ENCODE measurements around the gene COMMD10. TPM values are rescaled to one million over a fixed set of nuclear protein-coding genes. Genes with fewer than 3 reads are reported as not detected.

The COMMD10 gene
- total and polyA plus RNA-seq, 5 experiments from 2014 or later: 24.3 to 35.3 (median 31.7) TPM

- POLR2A ChIA-PET: no interaction called here
- Mint-ChIP-seq H3K27me3 (no peaks in the 10 kb centered on the region), H3K27ac (peak overlapping the region in 1 of 10 donors; percentile 23), H3K9me3 (peaks cover 0 to 9% (median 0%) of the 10 kb centered on the region in 9 donors), H3K4me3 (no peak overlapping the region), H3K36me3 (peaks cover 14 to 25% (median 22%) of the 10 kb centered on the region in 3 donors), H3K4me1 (peaks cover 11 to 25% (median 17%) of the 10 kb centered on the region in 4 donors)
- DNase-seq (no peak), ATAC-seq (no peak)
Observed at GRCh38 chr5:116154252-116154651, 69.4 kb downstream of the COMMD10 start.

DNA sequence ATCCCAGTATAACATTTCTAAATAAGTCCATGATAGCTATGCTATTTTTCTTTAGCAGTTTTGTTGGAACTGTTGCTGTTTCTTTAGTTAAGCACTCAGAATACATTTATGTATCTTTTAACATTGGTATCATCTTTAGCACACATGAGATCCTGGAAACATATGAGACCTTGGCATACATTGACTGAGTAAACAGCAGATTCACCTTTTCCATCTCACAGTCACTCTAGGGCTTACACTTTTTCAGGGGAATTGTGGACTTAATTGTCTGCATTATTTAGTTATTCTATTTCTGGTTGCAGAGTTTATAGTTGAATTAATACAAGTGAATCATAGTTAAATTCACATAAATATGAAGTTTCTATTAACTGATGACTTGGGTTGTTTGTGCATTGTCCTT is 70.1 kb downstream of the COMMD10 start:
- no peak overlapping the region for H3K27ac Mint-ChIP-seq

DNA sequence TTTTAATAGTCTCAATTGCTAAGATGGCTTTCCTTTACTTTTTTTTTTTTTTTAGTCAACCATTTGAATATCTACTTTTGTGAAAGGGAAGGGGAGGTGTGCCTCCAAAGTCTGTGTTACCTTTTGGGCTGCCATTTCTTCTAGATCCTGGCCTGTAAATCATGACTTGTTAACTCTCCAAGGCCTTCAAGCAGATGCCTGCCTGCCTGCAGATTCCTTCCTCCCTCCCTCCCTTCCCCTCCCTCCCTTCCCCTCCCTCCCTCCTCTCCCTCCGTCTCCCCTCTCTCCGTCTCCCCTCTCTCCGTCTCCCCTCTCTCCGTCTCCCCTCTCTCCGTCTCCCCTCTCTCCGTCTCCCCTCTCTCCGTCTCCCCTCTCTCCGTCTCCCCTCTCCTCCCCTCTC is 73.1 kb downstream of the COMMD10 start:
- ATAC-seq: no peak
- POLR2A ChIA-PET: no interaction called here

More for the DNA sequence above, 70.1 kb downstream of the COMMD10 start:
- Mint-ChIP-seq H3K4me3 (no peak overlapping the region), H3K36me3 (peaks cover 16 to 26% (median 26%) of the 10 kb centered on the region in 3 donors), H3K4me1 (peaks cover 11 to 32% (median 17%) of the 10 kb centered on the region in 4 donors), H3K9me3 (peaks cover 0 to 9% (median 0%) of the 10 kb centered on the region in 9 donors), H3K27me3 (no peaks in the 10 kb centered on the region)
- ATAC-seq (no peak), DNase-seq (no peak)
- POLR2A ChIA-PET: no interaction called here

DNA sequence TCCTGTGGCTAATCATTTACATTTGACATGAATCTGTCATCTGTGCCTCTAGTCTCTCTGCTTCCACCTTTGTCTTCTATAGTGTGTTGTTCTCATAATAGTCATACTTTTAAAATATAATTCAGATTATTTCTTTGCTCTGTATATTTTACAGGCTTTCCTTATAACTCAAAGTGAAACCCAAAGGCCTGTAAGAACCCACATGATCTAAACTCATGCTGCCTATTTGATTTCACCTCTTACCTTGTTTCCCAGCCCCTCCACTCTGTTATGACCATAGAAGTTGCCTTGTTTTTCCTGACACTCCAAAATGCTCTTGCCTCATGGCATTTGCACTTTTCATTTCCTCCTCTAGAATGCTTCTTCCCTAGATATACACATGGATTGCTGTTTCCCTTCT is 74.2 kb downstream of the COMMD10 start:
- no peak for ATAC-seq
- H3K27ac Mint-ChIP-seq: peak overlapping the region in 1 of 10 donors; percentile 33
- H3K36me3 Mint-ChIP-seq: peaks cover 15 to 18% (median 15%) of the 10 kb centered on the region in 3 donors
- H3K4me3 Mint-ChIP-seq: no peak overlapping the region
- peaks cover 4 to 30% (median 10%) of the 10 kb centered on the region in 4 donors for H3K4me1 Mint-ChIP-seq
- no peak for DNase-seq
- H3K9me3 Mint-ChIP-seq: no peaks in the 10 kb centered on the region
- H3K27me3 Mint-ChIP-seq: no peaks in the 10 kb centered on the region
- POLR2A ChIA-PET: no interaction called here

More for the DNA sequence above, 73.1 kb downstream of the COMMD10 start:
- Mint-ChIP-seq H3K4me1 (peaks cover 4 to 36% (median 12%) of the 10 kb centered on the region in 4 donors), H3K36me3 (peaks cover 18 to 21% (median 21%) of the 10 kb centered on the region in 3 donors), H3K4me3 (no peak overlapping the region), H3K27ac (no peak overlapping the region), H3K27me3 (no peaks in the 10 kb centered on the region), H3K9me3 (no peaks in the 10 kb centered on the region)
- DNase-seq: no peak

DNA sequence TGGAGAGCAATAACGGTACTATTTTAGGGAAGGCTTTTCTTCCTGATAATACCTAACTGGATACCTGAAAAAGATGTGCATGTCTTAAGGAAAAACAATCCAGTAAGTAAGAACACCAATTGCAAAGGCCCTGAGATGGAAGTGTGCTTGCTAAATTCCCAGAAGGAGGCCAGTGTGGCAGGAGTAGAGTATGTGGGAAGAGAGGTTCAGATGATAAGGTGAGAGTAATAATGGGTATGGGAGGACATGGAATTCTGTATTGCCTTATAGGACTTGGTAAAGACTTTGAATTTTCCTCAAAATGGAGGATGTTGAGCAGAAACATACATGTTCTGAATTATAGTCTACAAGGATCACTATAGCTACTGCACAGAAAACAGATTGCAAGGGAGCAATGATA is 89.3 kb downstream of the COMMD10 start:
- Mint-ChIP-seq H3K4me3 (no peak overlapping the region), H3K4me1 (peaks cover 0 to 5% (median 1%) of the 10 kb centered on the region in 4 donors), H3K27me3 (no peaks in the 10 kb centered on the region), H3K27ac (no peak overlapping the region), H3K36me3 (peaks cover 13 to 34% (median 20%) of the 10 kb centered on the region in 3 donors), H3K9me3 (peaks cover 3 to 19% (median 10%) of the 10 kb centered on the region in 9 donors)
- no peak for DNase-seq
- POLR2A ChIA-PET: no interaction called here
- no peak for ATAC-seq

DNA sequence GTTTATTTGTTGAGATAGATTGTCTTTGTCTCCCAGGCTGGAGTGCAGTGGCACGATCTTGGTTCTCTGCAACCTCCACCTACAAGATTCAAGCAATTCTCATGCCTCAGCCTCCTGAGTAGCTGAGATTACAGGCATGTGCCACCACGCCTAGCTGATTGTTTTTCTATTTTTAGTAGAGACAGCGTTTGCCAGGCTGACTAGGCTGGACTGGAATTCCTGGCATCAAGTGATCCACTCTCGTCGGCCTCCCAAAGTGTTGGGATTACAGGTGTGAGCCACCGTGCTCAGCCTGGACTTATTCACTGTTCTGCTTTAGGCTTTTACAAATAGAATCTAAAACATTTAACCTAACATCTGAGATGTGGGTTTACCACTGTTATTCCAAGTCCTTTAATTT is 91.3 kb downstream of the COMMD10 start:
- Mint-ChIP-seq H3K27me3 (no peaks in the 10 kb centered on the region), H3K9me3 (peaks cover 0 to 9% (median 4%) of the 10 kb centered on the region in 9 donors), H3K27ac (no peak overlapping the region), H3K4me3 (no peak overlapping the region), H3K36me3 (peaks cover 15 to 22% (median 20%) of the 10 kb centered on the region in 3 donors), H3K4me1 (peaks cover 0 to 5% (median 1%) of the 10 kb centered on the region in 4 donors)
- ATAC-seq (no peak), DNase-seq (no peak)
- POLR2A ChIA-PET: no interaction called here

DNA sequence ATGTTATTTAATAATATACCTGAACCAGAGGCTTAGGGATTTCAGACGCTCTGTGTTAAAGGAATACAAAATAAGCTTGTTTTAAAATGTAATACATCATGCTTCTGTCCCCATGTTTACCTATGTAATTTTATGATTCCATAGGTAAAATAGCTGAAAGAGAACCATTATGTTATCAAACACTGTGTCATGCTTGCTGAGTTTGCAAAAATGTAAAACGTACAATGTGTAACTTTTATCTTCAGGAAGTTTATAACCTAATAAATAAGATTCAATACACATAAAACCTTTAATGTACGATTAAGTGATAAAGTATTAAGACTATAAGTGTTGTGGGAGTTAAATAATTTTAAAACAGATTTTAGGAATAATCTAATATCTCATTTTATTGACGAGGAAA is 94.1 kb downstream of the COMMD10 start:
- Mint-ChIP-seq H3K36me3 (peaks cover 9 to 20% (median 16%) of the 10 kb centered on the region in 3 donors), H3K27me3 (no peaks in the 10 kb centered on the region), H3K4me3 (no peak overlapping the region), H3K4me1 (peaks cover 0 to 6% (median 1%) of the 10 kb centered on the region in 4 donors), H3K27ac (no peak overlapping the region), H3K9me3 (peaks cover 0 to 5% (median 2%) of the 10 kb centered on the region in 9 donors)
- ATAC-seq (no peak), DNase-seq (no peak)
- POLR2A ChIA-PET: no interaction called here

GRCh38 chr5:116209166-116209565 is 124.3 kb downstream of the COMMD10 start:
- no peaks in the 10 kb centered on the region for H3K9me3 Mint-ChIP-seq
- POLR2A ChIA-PET: no interaction called here
- no peak overlapping the region for H3K4me3 Mint-ChIP-seq
- ATAC-seq: no peak
- DNase-seq: no peak
- H3K36me3 Mint-ChIP-seq: peaks cover 0 to 16% (median 0%) of the 10 kb centered on the region in 3 donors
- H3K27me3 Mint-ChIP-seq: no peaks in the 10 kb centered on the region
- H3K4me1 Mint-ChIP-seq: peaks cover 0 to 2% (median under 1%) of the 10 kb centered on the region in 4 donors
- no peak overlapping the region for H3K27ac Mint-ChIP-seq

DNA sequence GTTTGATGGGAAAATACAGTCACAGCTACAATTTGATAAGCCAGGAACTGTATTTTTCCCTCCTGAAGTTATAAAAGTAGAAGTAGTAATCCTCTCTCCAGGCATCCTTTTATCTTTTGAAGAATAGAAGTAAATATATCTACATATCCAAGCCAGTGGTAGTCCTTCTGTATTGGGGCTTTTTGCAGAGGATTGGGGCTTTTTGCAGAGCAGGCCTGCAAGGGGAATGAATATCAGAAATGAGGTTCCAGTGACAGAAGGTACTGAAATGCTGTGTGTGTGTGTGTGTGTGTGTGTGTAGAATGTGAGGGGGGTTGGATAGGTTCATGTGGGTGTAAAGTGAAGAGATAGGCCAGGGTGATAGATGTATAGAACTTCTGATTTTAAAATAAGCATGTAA is 127.4 kb downstream of the COMMD10 start:
- no peak overlapping the region for H3K27ac Mint-ChIP-seq
- H3K9me3 Mint-ChIP-seq: peaks cover 0 to 2% (median 0%) of the 10 kb centered on the region in 9 donors
- ATAC-seq (no peak), DNase-seq (no peak)
- H3K27me3 Mint-ChIP-seq: no peaks in the 10 kb centered on the region
- POLR2A ChIA-PET: no interaction called here
- peaks cover 0 to 2% (median under 1%) of the 10 kb centered on the region in 4 donors for H3K4me1 Mint-ChIP-seq
- peaks cover 0 to 5% (median 3%) of the 10 kb centered on the region in 3 donors for H3K36me3 Mint-ChIP-seq
- no peak overlapping the region for H3K4me3 Mint-ChIP-seq

DNA sequence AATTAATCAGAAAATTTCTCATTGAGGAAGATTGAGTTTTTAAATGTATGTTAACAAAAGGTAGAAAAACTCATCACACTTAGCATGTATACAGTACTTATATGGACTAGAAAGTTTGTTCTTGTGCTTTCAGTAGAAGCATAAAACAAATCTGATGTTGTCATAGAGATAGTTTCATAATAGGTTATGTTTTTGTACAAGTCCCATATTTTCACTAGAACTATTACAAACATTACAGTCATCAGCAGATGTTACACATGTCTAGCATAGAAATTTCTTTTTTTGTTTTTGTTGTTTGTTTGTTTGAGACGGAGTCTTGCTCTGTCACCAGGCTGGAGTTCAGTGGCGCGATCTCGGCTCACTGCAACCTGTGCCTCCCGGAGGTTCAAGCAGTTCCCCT is 131.4 kb downstream of the COMMD10 start:
- no peak for DNase-seq
- Mint-ChIP-seq H3K27me3 (no peaks in the 10 kb centered on the region), H3K9me3 (peaks cover 0 to 5% (median 2%) of the 10 kb centered on the region in 9 donors), H3K4me3 (no peak overlapping the region), H3K36me3 (peaks cover 3 to 16% (median 12%) of the 10 kb centered on the region in 3 donors), H3K4me1 (peaks cover 0 to 3% (median 0%) of the 10 kb centered on the region in 4 donors), H3K27ac (no peak overlapping the region)
- POLR2A ChIA-PET: interaction anchor here (0.7 kb wide), 1 partner anchor 246 kb away, joined by 3 read pairs; no protein-coding TSS in a partner anchor
- no peak for ATAC-seq

DNA sequence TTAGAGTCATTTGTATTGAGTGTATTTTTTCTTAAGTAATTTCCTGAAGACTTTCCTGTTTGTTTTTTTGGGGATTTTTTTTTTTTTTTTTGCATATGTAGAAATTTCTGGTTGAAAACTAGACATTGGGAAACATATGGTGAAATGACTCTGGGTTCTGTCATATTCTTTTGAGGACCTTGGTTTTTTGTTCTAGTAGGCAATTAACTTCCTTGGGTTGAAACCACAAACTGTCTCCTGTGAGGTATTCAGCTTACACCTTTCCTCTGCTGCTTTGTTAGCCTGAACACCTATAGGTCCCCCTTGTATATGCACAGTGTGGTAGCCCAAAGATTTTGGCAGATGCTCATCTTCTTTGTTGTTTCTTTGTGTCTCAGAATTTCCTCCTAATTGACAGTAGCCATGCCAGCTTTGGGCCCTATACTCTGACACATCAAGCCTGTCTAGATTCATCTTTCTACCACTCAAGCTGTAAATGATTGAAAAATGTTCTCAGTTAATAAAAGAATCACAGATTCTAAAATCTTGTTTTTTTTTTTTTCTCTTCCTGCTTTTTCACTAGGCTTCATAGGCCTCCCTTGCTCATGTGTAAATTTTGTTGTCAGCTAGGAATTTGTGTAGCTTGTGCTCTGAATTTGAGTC is 140.6 kb downstream of the COMMD10 start:
- H3K27ac Mint-ChIP-seq: peak overlapping the region in 1 of 10 donors; percentile 10
- DNase-seq: no peak
- peaks cover 8 to 15% (median 10%) of the 10 kb centered on the region in 4 donors for H3K4me1 Mint-ChIP-seq
- no peak for ATAC-seq
- POLR2A ChIA-PET: no interaction called here
- H3K36me3 Mint-ChIP-seq: peaks cover 41 to 69% (median 51%) of the 10 kb centered on the region in 3 donors
- H3K4me3 Mint-ChIP-seq: peak overlapping the region in 1 of 10 donors; percentile 3
- peaks cover 2 to 35% (median 12%) of the 10 kb centered on the region in 9 donors for H3K9me3 Mint-ChIP-seq
- H3K27me3 Mint-ChIP-seq: no peaks in the 10 kb centered on the region

GRCh38 chr5:116229131-116229689 is 144.4 kb downstream of the COMMD10 start:
- Mint-ChIP-seq H3K27ac (no peak overlapping the region), H3K9me3 (peaks cover 0 to 11% (median 4%) of the 10 kb centered on the region in 9 donors), H3K27me3 (no peaks in the 10 kb centered on the region), H3K4me3 (no peak overlapping the region), H3K36me3 (peaks cover 43 to 62% (median 43%) of the 10 kb centered on the region in 3 donors), H3K4me1 (peaks cover 3 to 10% (median 8%) of the 10 kb centered on the region in 4 donors)
- no peak for DNase-seq
- ATAC-seq: no peak
- POLR2A ChIA-PET: no interaction called here

GRCh38 chr5:116231288-116231687 is 146.5 kb downstream of the COMMD10 start:
- H3K27me3 Mint-ChIP-seq: no peaks in the 10 kb centered on the region
- no peak overlapping the region for H3K27ac Mint-ChIP-seq
- H3K9me3 Mint-ChIP-seq: peaks cover 0 to 9% (median 1%) of the 10 kb centered on the region in 9 donors
- POLR2A ChIA-PET: no interaction called here
- peaks cover 0 to 1% (median under 1%) of the 10 kb centered on the region in 4 donors for H3K4me1 Mint-ChIP-seq
- ATAC-seq (no peak), DNase-seq (no peak)
- peaks cover 37 to 61% (median 37%) of the 10 kb centered on the region in 3 donors for H3K36me3 Mint-ChIP-seq
- no peak overlapping the region for H3K4me3 Mint-ChIP-seq

Measured in naive thymus-derived CD8-positive, alpha-beta T cell (primary cell).